Stimulated activated CD4-positive, alpha-beta T cell treated with anti-CD3 and anti-CD28 coated beads, Interleukin-12 subunit alpha, Interleukin-12 subunit beta, amount 100 ng/mL, for 4 hours (primary cell): Measurements from ENCODE around the gene PGBD2.
"Not testable (repeated sequence)": the region's sequence is repeated elsewhere in the genome, so short reads cannot be mapped to it uniquely, and the experiment has no call there.

Source experiments
- DNase-seq: peaks from one replicate; pipeline ENCODE4 v3.0.0-alpha.2; 2020

The PGBD2 gene

GRCh38 chr1:248926401-248927182, 20.6 kb downstream of the PGBD2 start:
- DNase-seq, result no peak

- not testable (repeated sequence) for DNase-seq
These were observed 21.2 kb downstream of the PGBD2 start for GRCh38 chr1:248927283-248927682.

DNA sequence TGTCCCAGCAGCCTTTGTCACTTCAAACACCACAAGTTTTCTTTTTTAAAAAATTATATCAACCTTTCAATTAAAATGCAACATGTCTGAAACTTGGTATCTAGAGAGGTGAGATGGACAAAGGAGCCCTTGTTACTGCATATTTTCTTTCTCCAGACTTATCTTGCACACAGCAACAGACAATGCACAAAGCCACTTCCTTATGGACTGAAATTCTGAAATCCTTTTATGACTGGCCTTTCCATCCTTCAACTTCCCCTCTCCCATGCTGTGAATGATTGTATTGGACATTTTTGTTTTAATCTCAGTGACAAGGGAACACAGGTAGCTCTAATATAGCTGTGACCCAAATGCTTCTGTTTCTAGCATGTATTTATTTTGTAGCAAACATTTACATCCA, 22.1 kb downstream of the PGBD2 start:
- DNase-seq, result not testable (repeated sequence)

GRCh38 chr1:248930037-248930436, 24.0 kb downstream of the PGBD2 start:
- DNase-seq, result not testable (repeated sequence)

GRCh38 chr1:248938173-248938809, 32.3 kb downstream of the PGBD2 start:
- DNase-seq, result not testable (repeated sequence)

- DNase-seq, result not testable (repeated sequence)
These were observed 38.3 kb downstream of the PGBD2 start for GRCh38 chr1:248944134-248944999.

DNA sequence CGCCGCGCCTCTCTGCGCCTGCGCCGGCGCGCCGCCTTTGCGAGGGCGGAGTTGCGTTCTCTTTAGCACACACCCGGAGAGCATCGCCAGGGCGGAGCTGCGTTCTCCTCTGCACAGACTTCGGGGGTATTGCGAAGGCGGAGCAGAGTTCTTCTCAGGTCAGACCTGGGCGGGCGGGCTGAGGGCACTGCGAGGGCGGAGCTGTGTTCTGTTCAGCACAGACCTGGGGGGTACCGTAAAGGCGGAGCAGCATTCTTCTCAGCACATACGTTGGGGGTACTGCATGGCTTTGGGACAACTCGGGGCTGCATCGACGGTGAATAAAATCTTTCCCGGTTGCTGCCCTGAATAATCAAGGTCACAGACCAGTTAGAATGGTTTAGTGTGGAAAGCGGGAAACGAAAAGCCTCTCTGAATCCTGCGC, 39.0 kb downstream of the PGBD2 start:
- DNase-seq, result not testable (repeated sequence)

DNA sequence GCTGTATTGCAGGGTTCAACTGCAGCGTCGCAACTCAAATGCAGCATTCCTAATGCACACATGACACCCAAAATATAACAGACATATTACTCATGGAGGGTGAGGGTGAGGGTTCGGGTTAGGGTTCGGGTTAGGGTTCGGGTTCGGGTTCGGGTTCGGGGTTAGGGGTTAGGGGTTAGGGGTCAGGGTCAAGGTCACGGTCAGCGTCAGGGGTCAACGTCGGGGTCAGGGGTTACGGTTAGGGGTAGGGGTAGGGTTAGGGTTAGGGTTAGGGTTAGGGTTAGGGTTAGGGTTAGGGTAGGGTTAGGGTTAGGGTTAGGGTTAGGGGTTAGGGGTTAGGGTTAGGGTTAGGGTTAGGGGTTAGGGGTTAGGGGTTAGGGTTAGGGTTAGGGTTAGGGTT, 39.4 kb downstream of the PGBD2 start:
- not testable (repeated sequence) for DNase-seq

GRCh38 chr1:248945856-248946416, 39.9 kb downstream of the PGBD2 start:
- DNase-seq, result not testable (repeated sequence)
